Neural cell (in vitro differentiated cells): ENCODE results near the gene ZSWIM6. TPM values are rescaled to one million over a fixed set of nuclear protein-coding genes. Genes with fewer than 3 reads are reported as not detected.

Source experiments
- H2AFZ ChIP-seq: fragments of 200-600, 300-800 bp; sonication (generic), shearing (Covaris generic); 2 replicates; pipeline ENCODE4 v1.6.0; 2014; ENCODE audit warnings: low read depth, mild to moderate bottlenecking, antibody characterized with exemption, low read length, moderate library complexity
- H3F3A ChIP-seq: fragments of 200-600 bp; shearing (Covaris generic); 2 replicates; pipeline ENCODE4 v1.6.1; 2016; ENCODE audit warnings: mild to moderate bottlenecking, moderate library complexity, mixed read lengths, antibody characterized with exemption, low read length; ENCODE audit not compliant: insufficient read depth, poor library complexity, severe bottlenecking
- H3K27ac ChIP-seq: fragments of 200-600, 300-800 bp; sonication (generic), shearing (Covaris generic); 2 replicates; pipeline ENCODE4 v1.5.1; 2014; ENCODE audit warnings: mild to moderate bottlenecking, low read length, moderate library complexity
- H3K27me3 ChIP-seq: fragments of 300-800, 200-600 bp; sonication (generic), shearing (Covaris generic); 2 replicates; pipeline ENCODE4 v1.6.0; 2014; ENCODE audit warnings: mild to moderate bottlenecking, low read depth, low read length, moderate library complexity; ENCODE audit not compliant: insufficient read depth
- H3K36me3 ChIP-seq: fragments of 300-800, 200-600 bp; sonication (generic), shearing (Covaris generic); 2 replicates; pipeline ENCODE4 v1.5.1; 2014; ENCODE audit warnings: mild to moderate bottlenecking, antibody characterized with exemption, low read length, moderate library complexity; ENCODE audit not compliant: insufficient read depth
- H3K4me2 ChIP-seq: fragments of 300-800, 200-600 bp; sonication (generic), shearing (Covaris generic); 2 replicates; pipeline ENCODE4 v1.6.0; 2014; ENCODE audit warnings: mild to moderate bottlenecking, low read length
- H3K4me3 ChIP-seq: fragments of 300-800, 200-600 bp; sonication (generic), shearing (Covaris generic); 2 replicates; pipeline ENCODE4 v1.5.1; 2014; ENCODE audit warnings: mild to moderate bottlenecking, low read length, moderate library complexity
- H3K79me2 ChIP-seq: fragments of 200-600 bp; shearing (Covaris generic); replicated peaks from 2 replicates; pipeline ENCODE4 v1.6.0; 2014; ENCODE audit warnings: mild to moderate bottlenecking, low read length, moderate library complexity; ENCODE audit not compliant: insufficient read depth
- H3K9ac ChIP-seq: fragments of 300-800, 200-600 bp; sonication (generic), shearing (Covaris generic); 2 replicates; pipeline ENCODE4 v1.6.1; 2016; ENCODE audit warnings: mild to moderate bottlenecking, low read length, mixed read lengths
- H3K9me2 ChIP-seq: fragments of 200-600 bp; shearing (Covaris generic); 2 replicates; pipeline ENCODE4 v1.6.1; 2016; ENCODE audit warnings: mild to moderate bottlenecking, low read length, mixed read lengths; ENCODE audit not compliant: insufficient read depth
- H3K9me3 ChIP-seq: fragments of 200-600, 300-800 bp; sonication (generic), shearing (Covaris generic); 2 replicates; pipeline ENCODE4 v1.6.1; 2016; ENCODE audit warnings: mild to moderate bottlenecking, mixed run types, low read length, moderate library complexity, mixed read lengths
- H4K20me1 ChIP-seq: fragments of 200-600 bp; shearing (Covaris generic); 2 replicates; pipeline ENCODE4 v1.6.1; 2016; ENCODE audit warnings: mild to moderate bottlenecking, mixed run types; ENCODE audit not compliant: insufficient read depth
- CTCF ChIP-seq: fragments of 450-650 bp; IDR thresholded peaks from 2 replicates; pipeline ENCODE4 v1.5.1; 2014; ENCODE audit warnings: antibody characterized with exemption, mild to moderate bottlenecking, moderate library complexity; ENCODE audit not compliant: poor library complexity, severe bottlenecking
- EP300 ChIP-seq: fragments of 450-650 bp; conservative IDR thresholded peaks from 2 replicates; pipeline ENCODE4 v1.6.1; 2014; ENCODE audit warnings: antibody characterized with exemption, mild to moderate bottlenecking, moderate library complexity; ENCODE audit not compliant: poor library complexity, severe bottlenecking
- EZH2 ChIP-seq: fragments of 200-600, 300-800 bp; shearing (Covaris generic), sonication (generic); IDR thresholded peaks from 2 replicates; pipeline ENCODE4 v1.6.1; 2014; ENCODE audit warnings: antibody characterized with exemption, low read length, borderline replicate concordance, mild to moderate bottlenecking; ENCODE audit not compliant: insufficient read depth, poor library complexity, severe bottlenecking
- MXI1 ChIP-seq: fragments of 450-650 bp; conservative IDR thresholded peaks from 2 replicates; pipeline ENCODE4 v1.6.1; 2014; ENCODE audit warnings: antibody characterized with exemption, mild to moderate bottlenecking; ENCODE audit not compliant: poor library complexity, severe bottlenecking
- POLR2AphosphoS5 ChIP-seq: IDR thresholded peaks from 2 replicates; pipeline ENCODE4 v1.6.1; 2012
- RAD21 ChIP-seq: fragments of 450-650 bp; conservative IDR thresholded peaks from 2 replicates; pipeline ENCODE4 v1.6.1; 2014; ENCODE audit warnings: antibody characterized with exemption, mild to moderate bottlenecking, moderate library complexity
- REST ChIP-seq: IDR thresholded peaks from 2 replicates; pipeline ENCODE4 v1.6.1; 2012; ENCODE audit warnings: borderline replicate concordance
- SMC3 ChIP-seq: fragments of 450-650 bp; conservative IDR thresholded peaks from 2 replicates; pipeline ENCODE4 v1.6.1; 2014; ENCODE audit warnings: antibody characterized with exemption, mild to moderate bottlenecking, moderate library complexity; ENCODE audit not compliant: poor library complexity
- TAF1 ChIP-seq: IDR thresholded peaks from 2 replicates; pipeline ENCODE4 v1.6.1; 2012; ENCODE audit warnings: low read depth
- polyA plus RNA-seq: library from polyadenylated mRNA; depleted of rRNA; stranded (reverse); fragments of >200 nt; gene quantifications from 2 replicates; pipeline ENCODE4 v1.2.3, GENCODE V29; 2014

The ZSWIM6 gene
- polyA plus RNA-seq, 1 donor from 2014 or later: 43.6 TPM

- Histone ChIP-seq H3K79me2 (peaks cover 58% of the 10 kb centered on the region), H3K27ac (peak overlapping the region; percentile 73), H3F3A (peaks cover 16% of the 10 kb centered on the region), H3K9me3 (no peaks in the 10 kb centered on the region), H2AFZ (no peak overlapping the region), H3K4me3 (peak overlapping the region; percentile 62), H3K36me3 (no peaks in the 10 kb centered on the region), H3K9ac (peak overlapping the region; percentile 78), H4K20me1 (peaks cover 29% of the 10 kb centered on the region), H3K27me3 (no peaks in the 10 kb centered on the region), H3K4me2 (no peak overlapping the region), H3K9me2 (no peaks in the 10 kb centered on the region)
- TF ChIP-seq SMC3 (no peak), RAD21 (no peak), MXI1 (peak; percentile 17)
Observed at GRCh38 chr5:61332358-61332749, 296 bp downstream of the ZSWIM6 start.

- H3K27ac ChIP-seq: peak overlapping the region; percentile 91
- no peaks in the 10 kb centered on the region for H3K36me3 ChIP-seq
- H2AFZ ChIP-seq: no peak overlapping the region
- H3K4me3 ChIP-seq: peak overlapping the region; percentile 96
- no peak overlapping the region for H3K4me2 ChIP-seq
- H3K9me3 ChIP-seq: no peaks in the 10 kb centered on the region
- peaks cover 29% of the 10 kb centered on the region for H4K20me1 ChIP-seq
- no peaks in the 10 kb centered on the region for H3K9me2 ChIP-seq
- H3F3A ChIP-seq: peaks cover 16% of the 10 kb centered on the region
- H3K79me2 ChIP-seq: peaks cover 63% of the 10 kb centered on the region
- TF ChIP-seq RAD21 (no peak), TAF1 (peak; percentile 12), SMC3 (peak; percentile 9), POLR2AphosphoS5 (peak; percentile 7), EP300 (no peak)
- H3K9ac ChIP-seq: peak overlapping the region; percentile 94
- no peaks in the 10 kb centered on the region for H3K27me3 ChIP-seq
Observed at GRCh38 chr5:61332851-61333320, 828 bp downstream of the ZSWIM6 start.

- H3K9ac ChIP-seq: peak overlapping the region; percentile 94
- H3K4me3 ChIP-seq: peak overlapping the region; percentile 96
- H2AFZ ChIP-seq: no peak overlapping the region
- no peaks in the 10 kb centered on the region for H3K9me3 ChIP-seq
- H3K79me2 ChIP-seq: peaks cover 68% of the 10 kb centered on the region
- H3K9me2 ChIP-seq: no peaks in the 10 kb centered on the region
- H3K27me3 ChIP-seq: no peaks in the 10 kb centered on the region
- H3K36me3 ChIP-seq: no peaks in the 10 kb centered on the region
- peak overlapping the region; percentile 90 for H3K4me2 ChIP-seq
- H3K27ac ChIP-seq: peak overlapping the region; percentile 91
- peaks cover 29% of the 10 kb centered on the region for H4K20me1 ChIP-seq
- peak; percentile 44 for TF ChIP-seq POLR2AphosphoS5
- TF ChIP-seq SMC3: peak; percentile 35
- no peak for TF ChIP-seq MXI1
- no peak for TF ChIP-seq EP300
- peak; percentile 41 for TF ChIP-seq RAD21
- peak; percentile 25 for TF ChIP-seq TAF1
- TF ChIP-seq CTCF: no peak
- peak; percentile 60 for TF ChIP-seq REST
- no peak for TF ChIP-seq EZH2
- peaks cover 16% of the 10 kb centered on the region for H3F3A ChIP-seq
Observed at GRCh38 chr5:61333321-61333953, 1.4 kb downstream of the ZSWIM6 start.
